Fibroblast of gingiva (primary cell): Measurements from ENCODE around the gene CENPP.

Source experiments
- DNase-seq: peaks from one replicate; pipeline ENCODE4 v3.0.0-alpha.2; 2011; ENCODE audit warnings: low read depth

CENPP gene

GRCh38 chr9:92480986-92481633, 155.4 kb downstream of the CENPP start:
- no peak for DNase-seq

GRCh38 chr9:92482329-92482728, 156.6 kb downstream of the CENPP start, which contains the start of gene ASPN:
TSS of gene ASPN (minus strand) at chr9:92482506.
- peak; percentile 82 for DNase-seq

- no peak for DNase-seq
These were observed 157.1 kb downstream of the CENPP start for GRCh38 chr9:92482805-92483204.

- peak; percentile 50 for DNase-seq
These were observed 158.1 kb downstream of the CENPP start for GRCh38 chr9:92483627-92484545.

GRCh38 chr9:92484563-92484962, 158.8 kb downstream of the CENPP start:
- no peak for DNase-seq

- no peak for DNase-seq
These were observed 160.6 kb downstream of the CENPP start for GRCh38 chr9:92486371-92486770.

- peak; percentile 13 for DNase-seq
These were observed 163.2 kb downstream of the CENPP start for GRCh38 chr9:92488681-92489550.

GRCh38 chr9:92492781-92493401, 167.1 kb downstream of the CENPP start:
- DNase-seq: no peak

- DNase-seq: no peak
These were observed 168.1 kb downstream of the CENPP start for GRCh38 chr9:92493749-92494387.

GRCh38 chr9:92494856-92495255, 169.1 kb downstream of the CENPP start:
- DNase-seq: no peak

- peak; percentile 60 for DNase-seq
These were observed 170.8 kb downstream of the CENPP start for GRCh38 chr9:92496396-92497176.

GRCh38 chr9:92499701-92500100, 173.9 kb downstream of the CENPP start:
- DNase-seq: no peak

GRCh38 chr9:92500725-92501124, 175.0 kb downstream of the CENPP start:
- DNase-seq: no peak

- DNase-seq: peak; percentile 91
These were observed 176.1 kb downstream of the CENPP start for GRCh38 chr9:92501671-92502393.

- no peak for DNase-seq
These were observed 177.4 kb downstream of the CENPP start for GRCh38 chr9:92503156-92503555.

- peak; percentile 14 for DNase-seq
These were observed 179.1 kb downstream of the CENPP start for GRCh38 chr9:92504881-92505280.

- DNase-seq: peak; percentile 98
These were observed 180.6 kb downstream of the CENPP start for GRCh38 chr9:92506184-92506857.

GRCh38 chr9:92507005-92507404, 181.3 kb downstream of the CENPP start:
- peak; percentile 15 for DNase-seq

GRCh38 chr9:92507496-92507895, 181.7 kb downstream of the CENPP start:
- DNase-seq: no peak
